H9 (cell line): ENCODE data around the gene ACAP2. TPM values are rescaled to one million over a fixed set of nuclear protein-coding genes. Genes with fewer than 3 reads are reported as not detected.

ENCODE experiments used
- DNase-seq: peaks from one replicate; pipeline ENCODE4 v3.0.0-alpha.2; 2017
- H2AFZ ChIP-seq: one replicate; pipeline ENCODE4 v1.6.1; 2013; ENCODE audit warnings: mild to moderate bottlenecking, low read length, control low read depth, moderate library complexity
- H2AK5ac ChIP-seq: 2 replicates; pipeline ENCODE4 v1.6.1; 2013; ENCODE audit warnings: low read length, control low read depth, mixed read lengths; ENCODE audit not compliant: insufficient read length
- H2BK120ac ChIP-seq: one replicate; pipeline ENCODE4 v1.6.1; 2013; ENCODE audit warnings: low read depth, mild to moderate bottlenecking, low read length, control low read depth, inconsistent platforms; ENCODE audit not compliant: poor library complexity, severe bottlenecking
- H2BK12ac ChIP-seq: 2 replicates; pipeline ENCODE4 v1.6.1; 2013; ENCODE audit warnings: low read length, control low read depth, mixed read lengths, low read depth; ENCODE audit not compliant: insufficient read length
- H2BK15ac ChIP-seq: 2 replicates; pipeline ENCODE4 v1.6.1; 2013; ENCODE audit warnings: low read depth, low read length, control low read depth
- H2BK20ac ChIP-seq: one replicate; pipeline ENCODE4 v1.6.1; 2013; ENCODE audit warnings: low read depth, mild to moderate bottlenecking, low read length, control low read depth, inconsistent platforms; ENCODE audit not compliant: poor library complexity, severe bottlenecking
- H2BK5ac ChIP-seq: 2 replicates; pipeline ENCODE4 v1.6.1; 2013; ENCODE audit warnings: low read length, control low read depth, mixed read lengths; ENCODE audit not compliant: insufficient read length
- H3K14ac ChIP-seq: 2 replicates; pipeline ENCODE4 v1.6.1; 2013; ENCODE audit warnings: low read length, control low read depth; ENCODE audit not compliant: insufficient read depth
- H3K18ac ChIP-seq: 2 replicates; pipeline ENCODE4 v1.6.1; 2013; ENCODE audit warnings: low read depth, mild to moderate bottlenecking, mixed read lengths, low read length, control low read depth; ENCODE audit not compliant: insufficient read length
- H3K23ac ChIP-seq: 2 replicates; pipeline ENCODE4 v1.6.1; 2013; ENCODE audit warnings: low read length, control low read depth, mixed read lengths, low read depth; ENCODE audit not compliant: insufficient read length
- H3K23me2 ChIP-seq: 2 replicates; pipeline ENCODE4 v1.6.1; 2013; ENCODE audit warnings: low read depth, mild to moderate bottlenecking, mixed read lengths, low read length, control low read depth; ENCODE audit not compliant: insufficient read length, poor library complexity, severe bottlenecking
- H3K27ac ChIP-seq: 2 replicates; pipeline ENCODE4 v1.5.1; 2013; ENCODE audit warnings: low read length, control low read depth, mixed read lengths, low read depth; ENCODE audit not compliant: insufficient read length
- H3K27me3 ChIP-seq: 2 replicates; pipeline ENCODE4 v1.6.1; 2013; ENCODE audit warnings: low read length, control low read depth, inconsistent platforms; ENCODE audit not compliant: insufficient read depth
- H3K4ac ChIP-seq: 2 replicates; pipeline ENCODE4 v1.6.1; 2013; ENCODE audit warnings: low read depth, mild to moderate bottlenecking, control low read depth, inconsistent platforms, low read length, moderate library complexity
- H3K4me1 ChIP-seq: 2 replicates; pipeline ENCODE4 v1.6.1; 2013; ENCODE audit warnings: low read length, control low read depth, inconsistent platforms; ENCODE audit not compliant: insufficient read depth
- H3K4me2 ChIP-seq: 2 replicates; pipeline ENCODE4 v1.6.1; 2013; ENCODE audit warnings: low read length, control low read depth, mixed read lengths; ENCODE audit not compliant: insufficient read length, insufficient read depth
- H3K56ac ChIP-seq: 2 replicates; pipeline ENCODE4 v1.6.1; 2013; ENCODE audit warnings: low read depth, mild to moderate bottlenecking, mixed read lengths, low read length, control low read depth; ENCODE audit not compliant: insufficient read length
- H3K79me1 ChIP-seq: 2 replicates; pipeline ENCODE4 v1.6.1; 2013; ENCODE audit warnings: low read depth, mild to moderate bottlenecking, moderate library complexity, low read length, control low read depth, inconsistent platforms; ENCODE audit not compliant: insufficient read depth, poor library complexity, severe bottlenecking
- H3K79me2 ChIP-seq: 2 replicates; pipeline ENCODE4 v1.6.1; 2013; ENCODE audit warnings: low read length, control low read depth, inconsistent platforms; ENCODE audit not compliant: insufficient read depth
- H3K9ac ChIP-seq: 2 replicates; pipeline ENCODE4 v1.6.1; 2013; ENCODE audit warnings: low read length, control low read depth, mixed read lengths; ENCODE audit not compliant: insufficient read length; ENCODE audit errors: extremely low read depth
- H3K9me3 ChIP-seq: one replicate; pipeline ENCODE4 v1.6.1; 2013; ENCODE audit warnings: low read depth, low read length, inconsistent platforms; ENCODE audit not compliant: control insufficient read depth
- H3T11ph ChIP-seq: one replicate; pipeline ENCODE4 v1.6.1; 2013; ENCODE audit warnings: mild to moderate bottlenecking, low read length, control low read depth, inconsistent platforms
- H4K20me1 ChIP-seq: one replicate; pipeline ENCODE4 v1.6.1; 2013; ENCODE audit not compliant: control insufficient read depth, insufficient read length, insufficient read depth
- H4K5ac ChIP-seq: 2 replicates; pipeline ENCODE4 v1.6.1; 2013; ENCODE audit warnings: low read depth, mild to moderate bottlenecking, mixed read lengths, low read length, control low read depth; ENCODE audit not compliant: insufficient read length
- H4K8ac ChIP-seq: replicated peaks from 2 replicates; pipeline ENCODE4 v1.6.1; 2013; ENCODE audit warnings: low read length, control low read depth, mixed read lengths, low read depth; ENCODE audit not compliant: insufficient read length
- H4K91ac ChIP-seq: 2 replicates; pipeline ENCODE4 v1.6.1; 2013; ENCODE audit warnings: low read depth, mild to moderate bottlenecking, moderate library complexity, mixed read lengths, low read length, control low read depth; ENCODE audit not compliant: insufficient read length
- H3K27ac Mint-ChIP-seq, 3 experiments: 2 replicates in 2 of 3; 3 replicates in 1 of 3; pipeline ENCODE4 v1.8.0; 2020 to 2021; ENCODE audit warnings: mixed read lengths in 3 of 3, mild to moderate bottlenecking in 1 of 3, moderate library complexity in 1 of 3
- H3K27me3 Mint-ChIP-seq: 2 replicates; pipeline ENCODE4 v1.8.0; 2021; ENCODE audit warnings: low read depth, mild to moderate bottlenecking, moderate library complexity, mixed read lengths
- H3K36me3 Mint-ChIP-seq, 3 experiments: 2 replicates in 2 of 3; 3 replicates in 1 of 3; pipeline ENCODE4 v1.8.0; 2020 to 2021; ENCODE audit warnings: low read depth in 3 of 3, mixed read lengths in 3 of 3; ENCODE audit not compliant: insufficient read depth in 1 of 3
- H3K4me1 Mint-ChIP-seq, 2 experiments: 2 replicates each; pipeline ENCODE4 v1.8.0; 2020; ENCODE audit warnings: mixed read lengths in 2 of 2
- H3K4me3 Mint-ChIP-seq, 2 experiments: 2 replicates in 1 of 2; 3 replicates in 1 of 2; pipeline ENCODE4 v1.8.0; 2020 to 2021; ENCODE audit warnings: mild to moderate bottlenecking in 2 of 2, mixed read lengths in 2 of 2, moderate library complexity in 1 of 2
- H3K9me3 Mint-ChIP-seq, 2 experiments: 2 replicates in 1 of 2; 3 replicates in 1 of 2; pipeline ENCODE4 v1.8.0; 2020; ENCODE audit warnings: mild to moderate bottlenecking in 2 of 2, mixed read lengths in 2 of 2, moderate library complexity in 1 of 2
- WGBS: extraction: QIAGEN DNeasy Blood & Tissue Kit; methylation state at CpG from one replicate; pipeline ENCODE4 v1.1.7; 2013; ENCODE audit warnings: missing lambda C conversion rate, low lambda C conversion rate, mixed read lengths; ENCODE audit not compliant: insufficient read length; ENCODE audit errors: extremely low coverage; 5-methylcytosine and 5-hydroxymethylcytosine counted together
- total RNA-seq: library from RNA; stranded (reverse); gene quantifications from 2 replicates; pipeline ENCODE4 v1.2.1, GENCODE V29; 2021
- TF ChIP-seq, protein P1 (sequence below): fragments of 200-600 bp; sonication (generic); conservative IDR thresholded peaks from 3 replicates; pipeline ENCODE4 v1.8.0; 2021; ENCODE audit warnings: antibody characterized with exemption, mild to moderate bottlenecking

Gene ACAP2
- total RNA-seq, 1 experiment from 2014 or later: 30.8 TPM

DNA sequence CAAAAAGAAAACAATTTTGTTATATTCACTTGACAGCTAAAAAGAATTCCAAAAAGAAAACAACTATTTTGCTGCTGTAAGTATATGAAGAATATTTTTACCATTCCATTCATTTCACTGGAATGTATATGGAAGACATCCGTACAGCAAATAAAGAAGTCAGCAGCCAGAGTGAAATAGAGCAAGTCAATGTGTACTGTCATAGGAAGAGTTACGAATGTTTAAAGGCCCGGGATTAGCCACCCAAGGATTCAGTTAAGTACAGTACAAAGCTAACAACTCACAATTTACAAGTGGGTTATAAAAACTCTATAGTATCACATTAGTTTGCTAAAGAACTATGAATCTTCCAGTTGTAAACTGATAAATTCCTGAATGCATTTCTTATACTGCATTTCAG is 157.4 kb downstream of the ACAP2 start:
- Histone ChIP-seq H3K18ac (no peak overlapping the region), H3K27ac (no peak overlapping the region), H4K91ac (no peak overlapping the region), H3K14ac (no peak overlapping the region), H4K8ac (no peak overlapping the region), H3K56ac (no peak overlapping the region), H3K4ac (no peak overlapping the region), H3K79me1 (no peaks in the 10 kb centered on the region), H2BK5ac (no peak overlapping the region), H3K9ac (no peak overlapping the region), H2BK120ac (no peak overlapping the region), H3T11ph (no peak overlapping the region), H3K27me3 (no peaks in the 10 kb centered on the region), H3K23me2 (no peaks in the 10 kb centered on the region), H3K23ac (no peak overlapping the region), H3K9me3 (no peaks in the 10 kb centered on the region), H2AFZ (no peak overlapping the region), H4K5ac (no peak overlapping the region), H2BK15ac (no peak overlapping the region), H2AK5ac (no peak overlapping the region), H3K4me1 (no peaks in the 10 kb centered on the region), H3K79me2 (no peaks in the 10 kb centered on the region), H3K4me2 (no peak overlapping the region), H4K20me1 (no peaks in the 10 kb centered on the region), H2BK20ac (no peak overlapping the region), H2BK12ac (no peak overlapping the region)
- no peaks in the 10 kb centered on the region for H3K4me1 Mint-ChIP-seq
- no peak overlapping the region for H3K4me3 Mint-ChIP-seq
- H3K27me3 Mint-ChIP-seq: no peaks in the 10 kb centered on the region
- no peaks in the 10 kb centered on the region for H3K9me3 Mint-ChIP-seq
- no peak overlapping the region for H3K27ac Mint-ChIP-seq
- no CpG with 5 or more reads among the region's 3 CpGs for WGBS
- peaks cover 0 to 25% (median 18%) of the 10 kb centered on the region in 3 experiments; a peak in 5 of 7 replicates for H3K36me3 Mint-ChIP-seq
- DNase-seq: no peak
- TF ChIP-seq, protein P1, sequence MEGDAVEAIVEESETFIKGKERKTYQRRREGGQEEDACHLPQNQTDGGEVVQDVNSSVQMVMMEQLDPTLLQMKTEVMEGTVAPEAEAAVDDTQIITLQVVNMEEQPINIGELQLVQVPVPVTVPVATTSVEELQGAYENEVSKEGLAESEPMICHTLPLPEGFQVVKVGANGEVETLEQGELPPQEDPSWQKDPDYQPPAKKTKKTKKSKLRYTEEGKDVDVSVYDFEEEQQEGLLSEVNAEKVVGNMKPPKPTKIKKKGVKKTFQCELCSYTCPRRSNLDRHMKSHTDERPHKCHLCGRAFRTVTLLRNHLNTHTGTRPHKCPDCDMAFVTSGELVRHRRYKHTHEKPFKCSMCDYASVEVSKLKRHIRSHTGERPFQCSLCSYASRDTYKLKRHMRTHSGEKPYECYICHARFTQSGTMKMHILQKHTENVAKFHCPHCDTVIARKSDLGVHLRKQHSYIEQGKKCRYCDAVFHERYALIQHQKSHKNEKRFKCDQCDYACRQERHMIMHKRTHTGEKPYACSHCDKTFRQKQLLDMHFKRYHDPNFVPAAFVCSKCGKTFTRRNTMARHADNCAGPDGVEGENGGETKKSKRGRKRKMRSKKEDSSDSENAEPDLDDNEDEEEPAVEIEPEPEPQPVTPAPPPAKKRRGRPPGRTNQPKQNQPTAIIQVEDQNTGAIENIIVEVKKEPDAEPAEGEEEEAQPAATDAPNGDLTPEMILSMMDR: no peak
